Upper lobe of right lung (tissue), 1 donor: ENCODE results near the gene TMOD3. TPM values are rescaled to one million over a fixed set of nuclear protein-coding genes. Genes with fewer than 3 reads are reported as not detected.
"Not testable (repeated sequence)": the region's sequence is repeated elsewhere in the genome, so short reads cannot be mapped to it uniquely, and the experiment has no call there.

ENCODE experiments used
- ATAC-seq: fragments of 200-7000 bp; cut with Tn5 transposase; one replicate; pipeline ENCODE4 v1.9.1; 2020; ENCODE audit warnings: mild to moderate bottlenecking, moderate library complexity
- DNase-seq: peaks from one replicate; pipeline ENCODE4 v3.0.0-alpha.2; 2020
- H3K27ac ChIP-seq: fragments of 200-600 bp; one replicate; pipeline ENCODE4 v1.8.0; 2022
- H3K27me3 ChIP-seq: fragments of 200-600 bp; one replicate; pipeline ENCODE4 v1.8.0; 2022; ENCODE audit warnings: mild to moderate bottlenecking
- H3K36me3 ChIP-seq: fragments of 200-600 bp; one replicate; pipeline ENCODE4 v1.8.0; 2022
- H3K4me1 ChIP-seq: fragments of 200-600 bp; one replicate; pipeline ENCODE4 v1.8.0; 2022
- H3K4me3 ChIP-seq: fragments of 200-600 bp; one replicate; pipeline ENCODE4 v1.8.0; 2022; ENCODE audit warnings: mild to moderate bottlenecking
- H3K9me3 ChIP-seq: fragments of 200-600 bp; one replicate; pipeline ENCODE4 v1.8.0; 2022
- CTCF ChIP-seq: fragments of 200-600 bp; IDR thresholded peaks from one replicate; pipeline ENCODE4 v1.8.0; 2022; ENCODE audit warnings: antibody characterized with exemption
- intact Hi-C: fragments of 100-400 bp; cut with DNase I; formaldehyde crosslinking; loops from one replicate; pipeline ENCODE4 v1.11.0; 2022
- long read RNA-seq: library from polyadenylated mRNA; unstranded; transcript quantifications from one replicate; pipeline ENCODE4 v2.0.0, GENCODE V29; 2021
- total RNA-seq: library from RNA; stranded (reverse); fragmentation: NEBNext Ultra II Directional; extraction: Animal tissue kit (Norgen Biotek cat#: 25700); gene quantifications from one replicate; pipeline ENCODE4 v1.2.1, GENCODE V29; 2021
- donor health status: DM: no; HTN: yes; CAD: no; lungs with severe emphysema.

TMOD3 gene
- 78.4 TPM for total RNA-seq
- long read RNA-seq, full-length matches to known transcripts: 87 of 112 reads
- long read RNA-seq, partial matches to known transcripts: 9 of 112 reads
- long read RNA-seq, other reads (novel, unspliced or antisense): 16 of 112 reads

- no peaks in the 10 kb centered on the region for H3K27me3 ChIP-seq
- intact Hi-C loops: loop anchor here (10.0 kb wide), 1 partner anchor 55 kb away; no protein-coding TSS in a partner anchor
- peak; percentile 97 for ATAC-seq
Observed at GRCh38 chr15:51829376-51830275, at the start of gene TMOD3. Gene TMOD3, plus strand, starts transcription at chr15:51829653. Its CDS starts 33,232 bp downstream, at chr15:51862885.

GRCh38 chr15:51780636-51781035, 48.8 kb upstream of the TMOD3 start:
- intact Hi-C loops: no loop called here
- Histone ChIP-seq H3K27me3 (no peaks in the 10 kb centered on the region), H3K4me3 (no peak overlapping the region), H3K4me1 (peaks cover 10% of the 10 kb centered on the region), H3K27ac (no peak overlapping the region), H3K36me3 (peaks cover 22% of the 10 kb centered on the region), H3K9me3 (no peaks in the 10 kb centered on the region)
- ATAC-seq (no peak), DNase-seq (no peak)
- TF ChIP-seq CTCF: no peak

More at GRCh38 chr15:51829376-51830275, at the start of gene TMOD3:
- TF ChIP-seq CTCF: no peak
- peaks cover 37% of the 10 kb centered on the region for H3K4me1 ChIP-seq
- no peaks in the 10 kb centered on the region for H3K36me3 ChIP-seq
- peak within 1 kb of the TSS; percentile 91 for H3K4me3 ChIP-seq
- peak; percentile 97 for DNase-seq
- H3K27ac ChIP-seq: peak within 1 kb of the TSS; percentile 93
- H3K9me3 ChIP-seq: no peaks in the 10 kb centered on the region

GRCh38 chr15:51781506-51781905, 47.9 kb upstream of the TMOD3 start:
- no peak for TF ChIP-seq CTCF
- H3K4me1 ChIP-seq: peaks cover 4% of the 10 kb centered on the region
- H3K36me3 ChIP-seq: peaks cover 22% of the 10 kb centered on the region
- ATAC-seq (no peak), DNase-seq (no peak)
- no peak overlapping the region for H3K27ac ChIP-seq
- H3K4me3 ChIP-seq: no peak overlapping the region
- H3K9me3 ChIP-seq: no peaks in the 10 kb centered on the region
- no peaks in the 10 kb centered on the region for H3K27me3 ChIP-seq
- intact Hi-C loops: no loop called here

- ATAC-seq (peak; percentile 40), DNase-seq (no peak)
- Histone ChIP-seq H3K4me3 (no peak overlapping the region), H3K36me3 (peaks cover 22% of the 10 kb centered on the region), H3K27ac (no peak overlapping the region), H3K9me3 (no peaks in the 10 kb centered on the region), H3K4me1 (no peaks in the 10 kb centered on the region), H3K27me3 (no peaks in the 10 kb centered on the region)
- TF ChIP-seq CTCF: peak; percentile 28
- intact Hi-C loops: no loop called here
Observed at GRCh38 chr15:51782357-51782896, 47.0 kb upstream of the TMOD3 start.

- Histone ChIP-seq H3K4me3 (no peak overlapping the region), H3K27me3 (no peaks in the 10 kb centered on the region), H3K36me3 (peaks cover 22% of the 10 kb centered on the region), H3K27ac (no peak overlapping the region), H3K9me3 (no peaks in the 10 kb centered on the region), H3K4me1 (no peaks in the 10 kb centered on the region)
- ATAC-seq: no peak
- intact Hi-C loops: no loop called here
- TF ChIP-seq CTCF: no peak
- no peak for DNase-seq
Observed at GRCh38 chr15:51783967-51784366, 45.5 kb upstream of the TMOD3 start.

- H3K9me3 ChIP-seq, H3K27ac ChIP-seq, H3K4me3 ChIP-seq, ATAC-seq, H3K27me3 ChIP-seq, DNase-seq, H3K4me1 ChIP-seq, intact Hi-C loops: not testable (repeated sequence)
- peaks cover 22% of the 10 kb centered on the region for H3K36me3 ChIP-seq
Observed at GRCh38 chr15:51787130-51787529, 42.3 kb upstream of the TMOD3 start.

- H3K27ac ChIP-seq, H3K4me3 ChIP-seq, intact Hi-C loops, H3K27me3 ChIP-seq, H3K36me3 ChIP-seq, H3K9me3 ChIP-seq, DNase-seq, ATAC-seq, H3K4me1 ChIP-seq: not testable (repeated sequence)
Observed at GRCh38 chr15:51792474-51792873, 37.0 kb upstream of the TMOD3 start.
